HG02610 (cell line): ENCODE measurements around the gene PARP1.
"Not testable (repeated sequence)": the region's sequence is repeated elsewhere in the genome, so short reads cannot be mapped to it uniquely, and the experiment has no call there.

Experiments used
- ATAC-seq: cut with Tn5 transposase; IDR thresholded peaks from one replicate; pipeline ENCODE4 v1.9.1; 2021; ENCODE audit warnings: mild to moderate bottlenecking, moderate library complexity; ENCODE audit not compliant: unreplicated experiment

Gene PARP1

GRCh38 chr1:226429858-226430715 lies 22.2 kb upstream of the PARP1 start:
- no peak for ATAC-seq

GRCh38 chr1:226428791-226429461 lies 21.0 kb upstream of the PARP1 start:
- no peak for ATAC-seq

- no peak for ATAC-seq
Measured at GRCh38 chr1:226428348-226428747, 20.5 kb upstream of the PARP1 start.

- no peak for ATAC-seq
Measured at GRCh38 chr1:226427131-226427530, 19.2 kb upstream of the PARP1 start.

- ATAC-seq: not testable (repeated sequence)
Measured at GRCh38 chr1:226426395-226426794, 18.5 kb upstream of the PARP1 start.

GRCh38 chr1:226425431-226426031 lies 17.6 kb upstream of the PARP1 start:
- ATAC-seq: no peak

GRCh38 chr1:226425004-226425378 lies 17.1 kb upstream of the PARP1 start:
- ATAC-seq: no peak

GRCh38 chr1:226424221-226425003 lies 16.5 kb upstream of the PARP1 start:
- ATAC-seq: no peak

- no peak for ATAC-seq
Measured at GRCh38 chr1:226422478-226422877, 14.6 kb upstream of the PARP1 start.

GRCh38 chr1:226420897-226421296 lies 13.0 kb upstream of the PARP1 start:
- ATAC-seq: no peak

GRCh38 chr1:226420328-226420727 lies 12.4 kb upstream of the PARP1 start:
- no peak for ATAC-seq

GRCh38 chr1:226419284-226420029 lies 11.6 kb upstream of the PARP1 start:
- no peak for ATAC-seq

- no peak for ATAC-seq
Measured at GRCh38 chr1:226417830-226418546, 10.1 kb upstream of the PARP1 start.

- ATAC-seq: no peak
Measured at GRCh38 chr1:226417350-226417749, 9.5 kb upstream of the PARP1 start.

GRCh38 chr1:226414098-226414698 lies 6.3 kb upstream of the PARP1 start:
- no peak for ATAC-seq

GRCh38 chr1:226411619-226412018 lies 3.7 kb upstream of the PARP1 start:
- ATAC-seq: no peak

GRCh38 chr1:226410958-226411357 lies 3.1 kb upstream of the PARP1 start:
- no peak for ATAC-seq

- ATAC-seq: no peak
Measured at GRCh38 chr1:226409392-226409791, 1.5 kb upstream of the PARP1 start.
